Measurements from ENCODE around the gene PCBP3. TPM values are rescaled to one million over a fixed set of nuclear protein-coding genes. Genes with fewer than 3 reads are reported as not detected.
"Not testable (repeated sequence)": the region's sequence is repeated elsewhere in the genome, so short reads cannot be mapped to it uniquely, and the experiment has no call there.

Gene PCBP3
- total RNA-seq, 1 donor, result 1.1 TPM

DNA sequence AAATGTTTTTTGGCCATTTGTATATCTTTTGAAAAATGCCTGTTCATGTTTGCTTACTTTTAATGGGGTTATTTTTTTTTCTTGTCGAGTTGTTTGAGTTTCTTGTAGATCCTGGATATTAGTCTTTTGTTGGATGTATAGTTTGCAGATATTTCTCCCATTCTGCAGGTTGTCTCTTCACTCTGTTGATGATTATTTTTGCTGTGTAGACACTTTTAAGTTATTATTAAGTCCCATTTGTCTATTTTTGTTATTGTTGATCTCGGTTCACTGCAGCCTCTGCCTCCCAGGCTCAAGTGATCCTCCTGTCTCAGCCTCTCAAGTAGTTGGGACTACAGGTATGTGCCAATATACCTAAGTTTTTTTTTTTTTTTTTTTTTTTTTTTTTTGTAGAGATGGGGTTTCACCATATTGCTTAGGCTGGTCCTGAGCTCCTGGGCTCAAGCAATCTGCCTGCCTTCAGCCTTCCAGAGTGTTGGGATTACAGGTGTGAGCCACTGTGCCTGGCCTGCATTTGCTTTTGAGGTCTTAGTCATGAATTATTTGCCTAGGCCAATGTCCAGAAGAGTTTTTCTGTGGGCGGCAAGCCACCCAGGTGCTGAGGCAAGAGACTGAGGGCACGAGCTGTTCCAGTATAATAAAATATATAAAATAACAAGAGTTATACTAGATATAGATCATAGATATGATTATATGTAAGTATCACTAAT lies 18.5 kb downstream of the PCBP3 start:
- H3K4me3 ChIP-seq (ENCODE audit: insufficient read depth, low read length); H2AFZ ChIP-seq (ENCODE audit: low read length); H3K27me3 ChIP-seq (ENCODE audit: insufficient read depth, low read length); H3K79me2 ChIP-seq (ENCODE audit: insufficient read depth, low read length); DNase-seq (ENCODE audit: insufficient read length, low spot score, missing footprints); H3K9me3 ChIP-seq (ENCODE audit: low read depth, low read length); H4K20me1 ChIP-seq (ENCODE audit: insufficient read depth, low read length); H3K27ac ChIP-seq (ENCODE audit: low read depth, low read length); H3K36me3 ChIP-seq (ENCODE audit: insufficient read depth, low read length); H3K4me2 ChIP-seq (ENCODE audit: insufficient read depth, low read length); H3K4me1 ChIP-seq (ENCODE audit: insufficient read depth, low read length): not testable (repeated sequence)

DNA sequence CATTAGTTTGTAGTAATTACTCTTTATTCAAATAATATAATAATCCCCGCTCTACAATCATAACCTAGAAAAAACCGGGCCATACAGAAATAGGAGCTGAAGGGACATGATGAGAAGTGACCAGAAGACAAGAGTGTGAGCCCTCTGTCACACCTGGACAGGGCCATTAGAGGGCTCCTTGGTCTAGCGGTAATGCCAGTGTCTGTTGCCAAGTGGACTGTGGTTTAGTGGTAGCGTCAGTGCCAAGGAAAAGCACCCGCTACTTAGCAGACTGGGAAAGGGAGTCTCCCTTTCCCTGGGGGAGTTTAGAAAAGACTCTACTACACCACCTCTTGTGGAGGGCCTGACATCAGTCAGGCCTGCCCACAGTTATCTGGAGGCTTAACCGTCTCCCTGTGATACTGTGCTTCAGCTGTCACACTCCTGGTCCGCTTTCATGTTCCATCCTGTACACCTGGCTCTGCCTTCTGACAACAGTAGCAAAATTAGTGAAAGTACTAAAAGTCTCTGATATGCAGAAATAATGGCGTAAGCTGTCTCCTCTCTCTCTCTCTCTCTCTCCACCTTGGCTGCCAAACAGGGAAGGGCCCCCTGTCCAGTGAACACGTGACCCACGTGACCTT lies 19.2 kb downstream of the PCBP3 start:
- H3K4me2 ChIP-seq (ENCODE audit: insufficient read depth, low read length); DNase-seq (ENCODE audit: insufficient read length, low spot score, missing footprints); H3K27ac ChIP-seq (ENCODE audit: low read depth, low read length); H2AFZ ChIP-seq (ENCODE audit: low read length); H3K4me1 ChIP-seq (ENCODE audit: insufficient read depth, low read length); H3K9me3 ChIP-seq (ENCODE audit: low read depth, low read length); H3K27me3 ChIP-seq (ENCODE audit: insufficient read depth, low read length); H4K20me1 ChIP-seq (ENCODE audit: insufficient read depth, low read length); H3K36me3 ChIP-seq (ENCODE audit: insufficient read depth, low read length); H3K4me3 ChIP-seq (ENCODE audit: insufficient read depth, low read length); H3K79me2 ChIP-seq (ENCODE audit: insufficient read depth, low read length): not testable (repeated sequence)

DNA sequence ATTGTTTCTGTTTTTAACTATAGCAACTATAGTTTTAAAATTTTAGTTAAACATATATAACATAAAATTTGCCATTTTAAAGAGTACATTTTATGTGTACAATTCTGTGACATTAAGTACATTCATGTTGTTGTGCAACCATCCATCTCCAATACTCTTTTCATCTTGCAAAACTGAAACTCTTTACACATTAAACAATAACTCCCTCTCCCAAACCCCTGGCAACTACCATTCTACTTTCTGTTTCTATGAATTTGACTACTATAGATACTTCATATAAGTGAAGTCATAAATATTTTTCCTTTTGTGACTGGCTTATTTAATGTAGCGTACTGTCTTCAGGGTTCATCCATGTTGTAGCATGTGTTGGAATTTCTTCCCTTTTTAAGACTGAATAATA lies 25.9 kb downstream of the PCBP3 start:
- no peaks in the 10 kb centered on the region for H4K20me1 ChIP-seq (ENCODE audit: insufficient read depth, low read length)
- no peak overlapping the region for H3K4me2 ChIP-seq (ENCODE audit: insufficient read depth, low read length)
- peaks cover 4% of the 10 kb centered on the region for H3K27me3 ChIP-seq (ENCODE audit: insufficient read depth, low read length)
- no peaks in the 10 kb centered on the region for H3K36me3 ChIP-seq (ENCODE audit: insufficient read depth, low read length)
- H3K79me2 ChIP-seq (ENCODE audit: insufficient read depth, low read length), result no peaks in the 10 kb centered on the region
- H3K4me3 ChIP-seq (ENCODE audit: insufficient read depth, low read length), result no peak overlapping the region
- no peaks in the 10 kb centered on the region for H3K9me3 ChIP-seq (ENCODE audit: low read depth, low read length)
- TF ChIP-seq, protein P1, sequence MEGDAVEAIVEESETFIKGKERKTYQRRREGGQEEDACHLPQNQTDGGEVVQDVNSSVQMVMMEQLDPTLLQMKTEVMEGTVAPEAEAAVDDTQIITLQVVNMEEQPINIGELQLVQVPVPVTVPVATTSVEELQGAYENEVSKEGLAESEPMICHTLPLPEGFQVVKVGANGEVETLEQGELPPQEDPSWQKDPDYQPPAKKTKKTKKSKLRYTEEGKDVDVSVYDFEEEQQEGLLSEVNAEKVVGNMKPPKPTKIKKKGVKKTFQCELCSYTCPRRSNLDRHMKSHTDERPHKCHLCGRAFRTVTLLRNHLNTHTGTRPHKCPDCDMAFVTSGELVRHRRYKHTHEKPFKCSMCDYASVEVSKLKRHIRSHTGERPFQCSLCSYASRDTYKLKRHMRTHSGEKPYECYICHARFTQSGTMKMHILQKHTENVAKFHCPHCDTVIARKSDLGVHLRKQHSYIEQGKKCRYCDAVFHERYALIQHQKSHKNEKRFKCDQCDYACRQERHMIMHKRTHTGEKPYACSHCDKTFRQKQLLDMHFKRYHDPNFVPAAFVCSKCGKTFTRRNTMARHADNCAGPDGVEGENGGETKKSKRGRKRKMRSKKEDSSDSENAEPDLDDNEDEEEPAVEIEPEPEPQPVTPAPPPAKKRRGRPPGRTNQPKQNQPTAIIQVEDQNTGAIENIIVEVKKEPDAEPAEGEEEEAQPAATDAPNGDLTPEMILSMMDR (IDR thresholded peaks at IDR 0.05; ENCODE audit: extremely low read depth, low read depth, low read length), result no peak
- no peaks in the 10 kb centered on the region for H3K4me1 ChIP-seq (ENCODE audit: insufficient read depth, low read length)
- no peak for DNase-seq (ENCODE audit: insufficient read length, low spot score, missing footprints)
- no peak overlapping the region for H3K27ac ChIP-seq (ENCODE audit: low read depth, low read length)
- no peak overlapping the region for H2AFZ ChIP-seq (ENCODE audit: low read length)

DNA sequence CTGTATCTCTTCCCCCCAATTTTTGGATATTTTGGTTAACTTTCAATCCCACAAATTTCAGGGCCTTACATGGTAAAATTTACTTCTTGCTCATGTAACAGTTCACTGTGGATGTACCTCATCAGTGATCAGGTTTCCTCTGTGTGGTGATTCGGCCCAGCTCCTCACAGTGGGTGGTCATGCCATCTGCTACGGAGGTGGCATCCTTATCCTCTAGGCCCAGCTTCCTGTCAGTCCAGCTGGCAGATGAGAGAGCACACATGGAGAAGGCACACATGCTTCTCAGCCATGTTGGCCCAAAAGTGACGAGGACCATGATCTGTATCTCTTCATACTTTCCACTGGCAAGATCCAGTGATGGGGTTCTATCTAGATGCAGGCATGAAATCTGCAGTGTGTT lies 27.2 kb downstream of the PCBP3 start:
- Histone ChIP-seq H3K4me1 (ENCODE audit: insufficient read depth, low read length) (no peaks in the 10 kb centered on the region), H3K27me3 (ENCODE audit: insufficient read depth, low read length) (peaks cover 4% of the 10 kb centered on the region), H3K9me3 (ENCODE audit: low read depth, low read length) (no peaks in the 10 kb centered on the region), H3K36me3 (ENCODE audit: insufficient read depth, low read length) (no peaks in the 10 kb centered on the region), H3K4me3 (ENCODE audit: insufficient read depth, low read length) (no peak overlapping the region), H3K79me2 (ENCODE audit: insufficient read depth, low read length) (no peaks in the 10 kb centered on the region), H3K27ac (ENCODE audit: low read depth, low read length) (no peak overlapping the region), H3K4me2 (ENCODE audit: insufficient read depth, low read length) (no peak overlapping the region), H4K20me1 (ENCODE audit: insufficient read depth, low read length) (no peaks in the 10 kb centered on the region), H2AFZ (ENCODE audit: low read length) (no peak overlapping the region)
- no peak for DNase-seq (ENCODE audit: insufficient read length, low spot score, missing footprints)
- TF ChIP-seq, protein P1 (IDR thresholded peaks at IDR 0.05; ENCODE audit: extremely low read depth, low read depth, low read length), result no peak

DNA sequence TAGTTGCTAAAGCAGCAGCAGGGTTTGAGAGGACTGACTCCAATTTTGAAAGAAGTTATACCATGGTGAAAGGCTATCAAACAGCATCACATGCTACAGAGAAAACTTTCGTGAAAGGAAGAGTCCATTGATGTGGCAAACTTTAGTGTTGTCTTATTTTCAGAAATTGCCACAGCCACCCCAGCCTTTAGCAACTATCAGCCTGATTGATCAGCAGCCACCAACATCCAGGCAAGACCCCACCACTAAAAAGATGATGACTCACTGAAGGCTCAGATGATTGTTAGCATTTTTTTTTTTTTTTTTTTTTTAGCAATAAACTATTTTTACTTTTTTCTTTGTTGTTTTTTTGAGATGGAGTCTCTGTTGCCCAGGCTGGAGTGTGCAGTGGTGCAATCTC lies 35.3 kb downstream of the PCBP3 start:
- H3K4me1 ChIP-seq (ENCODE audit: insufficient read depth, low read length); H3K27me3 ChIP-seq (ENCODE audit: insufficient read depth, low read length); H3K79me2 ChIP-seq (ENCODE audit: insufficient read depth, low read length); H3K27ac ChIP-seq (ENCODE audit: low read depth, low read length); H3K4me3 ChIP-seq (ENCODE audit: insufficient read depth, low read length); H2AFZ ChIP-seq (ENCODE audit: low read length); H3K4me2 ChIP-seq (ENCODE audit: insufficient read depth, low read length); DNase-seq (ENCODE audit: insufficient read length, low spot score, missing footprints); H3K9me3 ChIP-seq (ENCODE audit: low read depth, low read length); H3K36me3 ChIP-seq (ENCODE audit: insufficient read depth, low read length); H4K20me1 ChIP-seq (ENCODE audit: insufficient read depth, low read length): not testable (repeated sequence)
